K562 (cell line): ENCODE data around the gene PGAP3. TPM values are rescaled to one million over a fixed set of nuclear protein-coding genes. Genes with fewer than 3 reads are reported as not detected.
A peak's percentile ranks its signal among the peaks of the same experiment; 100 is the strongest.

Experiments used
- CREM ChIP-seq: IDR thresholded peaks from 2 replicates; pipeline ENCODE4 v1.6.1; 2014; ENCODE audit warnings: antibody characterized with exemption, low read depth
- ELK3 ChIP-seq: fragments of 450-650 bp; formaldehyde crosslinking; IDR thresholded peaks from 2 replicates; pipeline ENCODE4 v1.4.0; 2020; ENCODE audit warnings: mild to moderate bottlenecking
- ETS1 ChIP-seq: conservative IDR thresholded peaks from 2 replicates; pipeline ENCODE4 v1.6.1; 2011; ENCODE audit warnings: low read depth, mild to moderate bottlenecking, low read length; ENCODE audit not compliant: control insufficient read depth
- FOXP1 ChIP-seq: sonication (generic); formaldehyde crosslinking; IDR thresholded peaks from 2 replicates; pipeline ENCODE4 v1.8.0; 2022; ENCODE audit warnings: mild to moderate bottlenecking, missing genetic modification reagents
- GABPB1 ChIP-seq: sonication (generic); formaldehyde crosslinking; IDR thresholded peaks from 2 replicates; pipeline ENCODE4 v1.8.0; 2022; ENCODE audit warnings: mild to moderate bottlenecking, missing genetic modification reagents
- HDAC6 ChIP-seq: IDR thresholded peaks from 2 replicates; pipeline ENCODE4 v1.6.1; 2012; ENCODE audit warnings: low read depth, mild to moderate bottlenecking, control low read depth, inconsistent platforms, low read length, moderate library complexity
- KAT7 ChIP-seq: sonication (generic); formaldehyde crosslinking; IDR thresholded peaks from 2 replicates; pipeline ENCODE4 v1.8.0; 2022; ENCODE audit warnings: missing genetic modification reagents, mild to moderate bottlenecking, borderline replicate concordance
- KDM2B ChIP-seq: fragments of 250-450 bp; sonication (Bioruptor Pico); IDR thresholded peaks from 2 replicates; pipeline ENCODE4 v1.8.0; 2021; ENCODE audit warnings: mild to moderate bottlenecking, moderate library complexity
- KDM5B ChIP-seq: fragments of 200-600 bp; sonication (generic); IDR thresholded peaks from 2 replicates; pipeline ENCODE4 v1.6.1; 2012; ENCODE audit warnings: low read depth, mild to moderate bottlenecking, moderate library complexity, low read length, control low read depth, inconsistent platforms; ENCODE audit not compliant: insufficient replicate concordance
- KHSRP ChIP-seq: fragments of 450-650 bp; IDR thresholded peaks from 2 replicates; pipeline ENCODE4 v1.6.1; 2017
- LCOR ChIP-seq: sonication (generic); formaldehyde crosslinking; IDR thresholded peaks from 2 replicates; pipeline ENCODE4 v1.8.0; 2022; ENCODE audit warnings: mild to moderate bottlenecking, missing genetic modification reagents
- MYC ChIP-seq, 2 experiments: fragments of 250-450 bp in 1 of 2; sonication (Bioruptor Pico) in 1 of 2; IDR thresholded peaks; 2 replicates each; pipeline versions ENCODE4 v1.5.1 to v1.6.1; 2012 to 2021; ENCODE audit warnings: low read depth in 2 of 2, borderline replicate concordance in 1 of 2, improper control_type of control experiment in 1 of 2, low read length in 1 of 2, mild to moderate bottlenecking in 1 of 2, moderate library complexity in 1 of 2
- NKRF ChIP-seq: fragments of 450-650 bp; IDR thresholded peaks from 2 replicates; pipeline ENCODE4 v1.6.1; 2016; ENCODE audit warnings: borderline replicate concordance
- SNIP1 ChIP-seq: fragments of 450-650 bp; IDR thresholded peaks from 2 replicates; pipeline ENCODE4 v1.7.1; 2017; ENCODE audit warnings: low read depth, mild to moderate bottlenecking
- TOE1 ChIP-seq, 2 experiments: fragments of 450-650 bp in 1 of 2; sonication (generic) in 1 of 2; formaldehyde crosslinking in 1 of 2; IDR thresholded peaks; 2 replicates each; pipeline versions ENCODE4 v1.7.1 to v1.8.0; 2016 to 2022; ENCODE audit warnings: borderline replicate concordance in 2 of 2, mild to moderate bottlenecking in 2 of 2, antibody characterized with exemption in 1 of 2, inconsistent platforms in 1 of 2, low read depth in 1 of 2, missing genetic modification reagents in 1 of 2, moderate library complexity in 1 of 2
- UBTF ChIP-seq, 2 experiments: IDR thresholded peaks; 2 replicates each; pipeline ENCODE4 v1.6.1; 2012; ENCODE audit warnings: improper control_type of control experiment in 2 of 2, low read depth in 2 of 2, low read length in 2 of 2, borderline replicate concordance in 1 of 2
- ZNF347 ChIP-seq: fragments of 450-650 bp; formaldehyde crosslinking; IDR thresholded peaks from 2 replicates; pipeline ENCODE4 v1.4.0; 2020; ENCODE audit warnings: low read depth, mild to moderate bottlenecking, moderate library complexity
- ZNF589 ChIP-seq: fragments of 200-800 bp; sonication (Bioruptor generic); IDR thresholded peaks from 2 replicates; pipeline ENCODE4 v1.6.1; 2016; ENCODE audit warnings: low read depth, missing genetic modification characterization, missing compliant biosample characterization
- ZNF778 ChIP-seq: fragments of 450-650 bp; formaldehyde crosslinking; IDR thresholded peaks from 2 replicates; pipeline ENCODE4 v1.4.0; 2020; ENCODE audit warnings: mild to moderate bottlenecking, moderate library complexity
- polyA plus RNA-seq, 8 experiments: library from polyadenylated mRNA; depleted of rRNA in 4 of 8; stranded (reverse) in 5 of 8; unstranded in 3 of 8; fragments of >200 nt; fragmentation: Nextera tagmentation in 2 of 8; fragmentation: Illumina TruSeq in 1 of 8; extraction: Ambion mirVana in 2 of 8; extraction: Trizol in 1 of 8; gene quantifications; 2 replicates each; pipeline versions ENCODE4 v1.2.1 to v1.2.3, GENCODE V29; 2011 to 2014; ENCODE audit warnings: inconsistent platforms in 1 of 8, missing spikeins in 1 of 8
- total RNA-seq, 7 experiments: library from RNA; depleted of rRNA in 6 of 7; stranded (reverse); fragments of >200 nt in 6 of 7; fragmentation: Illumina TruSeq in 2 of 7; extraction: Trizol in 2 of 7; gene quantifications; 2 replicates each; pipeline versions ENCODE4 v1.2.1 to v1.2.3, GENCODE V29; 2011 to 2021; ENCODE audit warnings: low replicate concordance in 1 of 7

The PGAP3 gene
- total and polyA plus RNA-seq, 9 of the 15 experiments (the other 6 are each of a cell fraction or from before 2014, with no cell fraction given): 0.38 to 9.4 (median 4.5) TPM

- TF ChIP-seq ZNF347 (CRISPR knock-in tag) (no peak), ELK3 (no peak), KHSRP (no peak), ETS1 (peak; percentile 74), FOXP1 (CRISPR knock-in tag) (no peak), MYC (IDR thresholded peaks at IDR 0.05; ENCODE audit: low read depth, low read length) (no peak; the same call in none of the 2 replicates), MYC (CRISPR knock-in tag; IDR thresholded peaks at IDR 0.05; ENCODE audit: borderline replicate concordance, low read depth) (no peak), KDM2B (CRISPR knock-in tag) (0 out of 2 replicates have a peak, but pooled peaks have one; percentile 47), SNIP1 (no peak), CREM (peak; percentile 96), HDAC6 (no peak), GABPB1 (CRISPR knock-in tag) (peak; percentile 76), TOE1 (IDR thresholded peaks at IDR 0.05; ENCODE audit: borderline replicate concordance) (peak; percentile 88; the same call in 1 of the 2 replicates), TOE1 (CRISPR knock-in tag; IDR thresholded peaks at IDR 0.05; ENCODE audit: borderline replicate concordance, low read depth) (no peak), ZNF589 (CRISPR knock-in tag) (no peak), KDM5B (peak; percentile 34), UBTF (IDR thresholded peaks at IDR 0.05; ENCODE audit: borderline replicate concordance in 1 of 2, low read depth in 2 of 2, low read length in 2 of 2) (peak; percentile 22 to 60; a peak in 1 of 4 replicates), ZNF778 (CRISPR knock-in tag) (no peak), KAT7 (CRISPR knock-in tag) (peak; percentile 34; the same call in 1 of the 2 replicates), LCOR (no peak), NKRF (peak; percentile 59)
Observed at GRCh38 chr17:39730095-39730921, 42.5 kb upstream of the PGAP3 start, which contains the start of gene MIEN1 (continued).
